ENCODE data around the gene RAB17. TPM values are rescaled to one million over a fixed set of nuclear protein-coding genes. Genes with fewer than 3 reads are reported as not detected.

RAB17 gene
- total and polyA plus RNA-seq, 12 donors, result 1.9 to 7.6 (median 4.8) TPM

- Histone ChIP-seq H3K4me1 (peaks cover 14 to 68% (median 55%) of the 10 kb centered on the region in 9 donors), H3K36me3 (peaks cover 0 to 11% (median 0%) of the 10 kb centered on the region in 9 donors), H3K27me3 (peaks cover 0 to 14% (median 3%) of the 10 kb centered on the region in 7 donors), H3K27ac (peak overlapping the region in 9 of 10 donors; percentile 10 to 95 (median 76)), H3K4me3 (no peak overlapping the region), H3K9me3 (peaks cover 0 to 14% (median 3%) of the 10 kb centered on the region in 11 donors)
- ATAC-seq (no peak), DNase-seq (no peak)
- intact Hi-C loops (cut with DNase I), result no loop called here
- 67 to 87% methylated on average over 19 of the region's 19 CpGs for WGBS, 2 donors
- no peak for TF ChIP-seq CTCF (IDR thresholded peaks at IDR 0.05)
These were observed 41.5 kb upstream of the RAB17 start for GRCh38 chr2:237631801-237632585.

- peaks cover 0 to 11% (median 3%) of the 10 kb centered on the region in 11 donors for H3K9me3 ChIP-seq
- TF ChIP-seq CTCF (IDR thresholded peaks at IDR 0.05), result no peak
- H3K27ac ChIP-seq, result peak overlapping the region in 8 of 10 donors; percentile 24 to 95 (median 92)
- H3K27me3 ChIP-seq, result peaks cover 0 to 14% (median 3%) of the 10 kb centered on the region in 7 donors
- intact Hi-C loops (cut with DNase I), result no loop called here
- H3K36me3 ChIP-seq, result peaks cover 0 to 11% (median 0%) of the 10 kb centered on the region in 9 donors
- H3K4me1 ChIP-seq, result peaks cover 14 to 76% (median 57%) of the 10 kb centered on the region in 9 donors
- WGBS, 2 donors, result 52 to 66% methylated on average over 14 of the region's 14 CpGs
- peak in 2 of 8 donors; percentile 14 to 17 for ATAC-seq
- no peak overlapping the region for H3K4me3 ChIP-seq
- DNase-seq, result no peak
These were observed 40.7 kb upstream of the RAB17 start for GRCh38 chr2:237631007-237631785.

- H3K36me3 ChIP-seq, result peaks cover 0 to 11% (median 0%) of the 10 kb centered on the region in 9 donors
- WGBS, 2 donors, result 65 to 84% methylated on average over 12 of the region's 12 CpGs
- no peak overlapping the region for H3K4me3 ChIP-seq
- peak overlapping the region in 8 of 10 donors; percentile 24 to 95 (median 92) for H3K27ac ChIP-seq
- no peak for TF ChIP-seq CTCF (IDR thresholded peaks at IDR 0.05)
- H3K9me3 ChIP-seq, result peaks cover 0 to 11% (median 3%) of the 10 kb centered on the region in 11 donors
- H3K27me3 ChIP-seq, result peaks cover 0 to 14% (median 3%) of the 10 kb centered on the region in 7 donors
- H3K4me1 ChIP-seq, result peaks cover 14 to 84% (median 65%) of the 10 kb centered on the region in 9 donors
- intact Hi-C loops (cut with DNase I), result no loop called here
- DNase-seq, result no peak
- ATAC-seq, result peak in 1 of 8 donors; percentile 11
These were observed 39.9 kb upstream of the RAB17 start for GRCh38 chr2:237630216-237631000.

Measured in heart right ventricle (tissue), 16 donors.